Forelimb muscle (tissue), 1 donor: Measurements from ENCODE around the gene RPS6KL1. TPM values are rescaled to one million over a fixed set of nuclear protein-coding genes. Genes with fewer than 3 reads are reported as not detected.

Experiments used
- DNase-seq: peaks from one replicate; pipeline ENCODE4 v3.0.0-alpha.2; 2013; ENCODE audit warnings: low read depth
- polyA plus RNA-seq: library from polyadenylated mRNA; unstranded; fragments of 120-200 nt; gene quantifications from one replicate; pipeline ENCODE4 v1.2.1, GENCODE V29; 2013; ENCODE audit not compliant: insufficient read length

Gene RPS6KL1
- polyA plus RNA-seq, 1 donor: 13.5 TPM

DNA sequence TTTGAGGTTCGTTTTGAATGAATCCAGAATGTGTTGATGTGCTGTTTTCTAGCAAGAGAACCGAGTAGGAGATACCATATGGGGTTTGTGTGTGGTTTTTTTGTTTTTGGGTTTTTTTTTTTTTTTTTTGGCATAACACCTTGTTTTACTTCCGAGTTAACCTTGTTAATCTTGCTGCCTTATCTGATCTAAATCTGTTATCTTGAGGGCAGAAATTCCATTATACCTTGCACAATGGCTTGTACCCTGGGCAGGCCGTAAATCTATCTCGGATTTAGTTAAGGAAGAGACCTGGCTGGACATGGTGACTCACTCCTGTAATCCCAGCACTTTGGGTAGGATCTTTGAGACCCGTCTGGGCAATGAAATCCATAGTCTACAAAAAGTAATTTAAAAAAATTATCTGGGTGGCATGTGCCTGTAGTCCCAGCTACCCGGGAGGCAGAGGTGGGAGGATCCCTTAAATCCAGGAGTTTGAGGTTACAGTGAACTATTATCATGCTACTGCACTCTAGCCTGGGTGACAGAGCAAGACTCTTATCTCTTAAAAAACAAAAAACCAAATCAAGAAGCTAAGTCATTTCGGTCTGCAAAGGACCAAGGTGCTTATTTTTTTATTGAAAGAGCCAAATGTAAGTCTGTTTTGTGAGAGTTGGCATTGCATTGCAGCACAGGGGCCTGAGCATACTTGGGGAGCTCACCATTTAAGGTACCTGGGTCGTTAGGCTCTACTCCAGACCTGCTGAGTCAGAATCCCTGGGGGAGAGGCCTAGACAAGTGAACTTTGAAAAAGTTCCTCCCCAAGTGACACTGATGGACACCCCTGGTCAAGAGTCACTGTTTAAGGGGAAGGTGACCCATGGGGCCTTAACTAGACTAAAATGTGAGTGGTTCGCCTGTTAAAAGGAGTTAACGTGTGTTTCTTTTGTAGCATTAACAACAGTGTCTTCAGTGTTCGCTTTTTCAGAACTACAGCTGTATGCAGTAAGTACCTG, 34.6 kb downstream of the RPS6KL1 start:
- no peak for DNase-seq

DNA sequence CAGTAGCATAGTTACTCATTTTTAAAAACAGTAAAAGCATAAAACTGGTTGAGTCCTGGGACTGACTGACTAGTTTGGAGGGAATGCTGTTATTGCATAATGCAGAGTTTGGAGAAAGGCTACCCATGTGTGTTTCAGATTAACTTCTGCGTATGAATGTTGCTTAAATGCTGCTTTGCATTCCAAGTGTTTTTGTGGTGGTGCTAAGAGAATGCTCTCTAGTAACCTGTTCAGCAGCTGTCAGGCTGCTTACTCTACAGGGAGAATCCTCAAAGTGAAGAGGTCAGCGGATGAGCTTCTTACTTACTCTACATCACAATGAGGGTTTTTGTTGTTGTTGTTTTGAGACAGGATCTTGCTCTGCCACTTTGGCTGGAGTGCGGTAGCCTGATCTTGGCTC, 37.1 kb downstream of the RPS6KL1 start:
- no peak for DNase-seq

DNA sequence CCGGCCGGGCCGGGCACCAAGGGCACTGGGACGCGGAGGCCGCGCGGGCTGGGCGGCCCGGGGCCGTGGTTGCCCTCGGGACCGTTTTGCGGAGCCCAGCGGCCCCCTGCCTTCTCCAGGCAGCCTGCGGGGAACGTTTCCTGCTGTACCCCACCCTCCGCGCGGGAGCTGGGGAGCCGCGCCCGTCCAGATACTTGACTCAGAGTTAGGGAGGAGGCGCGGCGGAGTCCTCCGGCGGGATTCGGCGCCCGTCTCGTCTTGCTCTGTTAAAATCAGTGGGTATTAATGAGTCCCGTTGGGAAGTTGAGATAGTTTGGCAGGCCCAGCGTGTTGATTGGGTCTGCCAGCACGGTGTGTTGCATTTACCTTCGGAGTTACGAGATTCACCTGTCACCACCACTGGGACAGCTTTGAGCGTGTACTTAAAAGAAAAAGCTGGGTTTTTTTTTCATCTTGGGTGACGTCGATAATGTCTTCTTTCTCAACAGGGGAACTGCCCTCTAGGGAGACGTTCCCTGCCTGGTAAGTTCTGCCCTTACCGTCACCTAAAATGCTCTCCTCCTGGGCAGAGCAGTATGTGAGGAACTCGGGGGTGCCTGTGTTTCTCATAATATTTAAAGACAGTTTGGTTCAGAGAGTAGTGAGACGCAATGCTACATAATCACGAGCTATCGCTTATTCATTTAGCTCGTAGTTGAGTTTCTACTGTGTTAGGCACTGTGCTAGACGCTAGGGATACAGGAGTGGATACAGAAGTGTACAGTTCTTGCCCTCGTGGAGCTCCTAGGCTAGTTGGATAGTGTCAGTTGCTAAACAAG, 40.7 kb downstream of the RPS6KL1 start:
- DNase-seq: no peak

DNA sequence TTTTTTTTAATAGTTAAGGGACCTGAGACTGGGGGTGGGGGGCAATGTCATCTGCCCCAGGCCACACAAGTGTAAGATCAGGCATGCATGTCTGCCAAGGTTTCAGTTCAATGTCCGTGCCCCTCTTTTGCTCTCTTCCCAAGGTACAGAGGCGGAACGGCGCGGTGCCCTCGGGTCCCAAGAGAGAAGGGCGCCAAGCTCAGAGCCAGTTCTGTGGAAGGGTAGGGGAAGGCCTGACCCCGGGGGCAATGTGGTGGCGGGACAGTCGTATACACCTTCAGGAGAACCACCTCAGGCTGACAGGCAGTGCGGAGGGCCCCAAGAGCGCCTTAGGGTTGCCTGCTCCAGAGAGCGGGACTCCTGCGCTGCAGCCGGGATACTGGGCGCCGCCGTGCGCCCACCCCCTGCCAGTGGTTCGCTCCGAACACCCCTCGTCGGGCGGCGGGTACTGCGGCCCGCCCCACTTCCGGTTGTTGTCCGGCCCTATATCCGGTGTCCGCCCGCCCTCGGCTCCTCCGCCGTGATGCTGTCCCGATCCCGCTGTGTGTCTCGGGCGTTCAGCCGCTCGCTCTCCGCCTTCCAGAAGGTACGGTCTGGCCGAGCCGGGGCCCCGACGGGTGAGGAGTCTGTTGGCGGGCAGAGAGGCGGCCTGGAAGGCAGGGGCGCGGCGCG, 41.5 kb downstream of the RPS6KL1 start, which contains the start of gene DLST:
Gene DLST (plus strand): TSS at position 486 of the 672 bp plus-strand sequence. CDS start 38 bp downstream, at position 524.
- DNase-seq: peak; percentile 52

DNA sequence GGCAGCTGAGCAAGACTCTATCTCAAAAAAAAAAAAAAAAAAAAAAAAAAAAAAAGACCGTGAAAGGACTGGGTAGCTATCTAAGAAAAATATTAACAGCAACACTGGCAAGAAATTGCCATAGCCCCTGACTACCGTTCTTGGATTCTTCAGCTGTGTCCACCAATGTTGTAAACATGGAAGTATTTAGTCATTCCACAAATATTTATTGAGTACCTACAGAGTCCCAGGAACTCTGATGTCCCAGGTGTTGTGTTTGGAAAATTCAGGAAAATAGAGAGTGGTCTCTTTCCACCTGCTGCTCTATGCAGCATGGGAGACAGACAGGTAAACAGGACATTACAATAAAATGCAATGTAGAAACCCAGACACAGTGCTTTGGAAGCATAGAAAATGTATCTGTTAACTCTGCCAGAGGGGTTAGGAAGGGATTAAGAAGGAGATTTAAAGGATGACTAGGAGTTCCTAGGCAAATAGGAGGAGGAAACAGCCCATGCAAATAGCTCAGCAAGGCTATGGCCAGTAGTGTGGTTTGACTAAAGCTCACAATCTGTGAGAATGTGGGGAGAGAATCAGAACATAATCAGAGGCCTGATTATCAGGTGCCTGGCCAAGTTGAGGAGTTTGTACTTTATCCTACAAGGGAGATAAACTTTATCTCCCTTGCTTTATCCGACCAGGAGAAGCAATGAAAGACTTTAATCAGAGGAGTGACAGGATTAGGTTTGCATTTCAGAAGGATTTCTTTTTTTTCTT, 43.5 kb downstream of the RPS6KL1 start:
- no peak for DNase-seq

DNA sequence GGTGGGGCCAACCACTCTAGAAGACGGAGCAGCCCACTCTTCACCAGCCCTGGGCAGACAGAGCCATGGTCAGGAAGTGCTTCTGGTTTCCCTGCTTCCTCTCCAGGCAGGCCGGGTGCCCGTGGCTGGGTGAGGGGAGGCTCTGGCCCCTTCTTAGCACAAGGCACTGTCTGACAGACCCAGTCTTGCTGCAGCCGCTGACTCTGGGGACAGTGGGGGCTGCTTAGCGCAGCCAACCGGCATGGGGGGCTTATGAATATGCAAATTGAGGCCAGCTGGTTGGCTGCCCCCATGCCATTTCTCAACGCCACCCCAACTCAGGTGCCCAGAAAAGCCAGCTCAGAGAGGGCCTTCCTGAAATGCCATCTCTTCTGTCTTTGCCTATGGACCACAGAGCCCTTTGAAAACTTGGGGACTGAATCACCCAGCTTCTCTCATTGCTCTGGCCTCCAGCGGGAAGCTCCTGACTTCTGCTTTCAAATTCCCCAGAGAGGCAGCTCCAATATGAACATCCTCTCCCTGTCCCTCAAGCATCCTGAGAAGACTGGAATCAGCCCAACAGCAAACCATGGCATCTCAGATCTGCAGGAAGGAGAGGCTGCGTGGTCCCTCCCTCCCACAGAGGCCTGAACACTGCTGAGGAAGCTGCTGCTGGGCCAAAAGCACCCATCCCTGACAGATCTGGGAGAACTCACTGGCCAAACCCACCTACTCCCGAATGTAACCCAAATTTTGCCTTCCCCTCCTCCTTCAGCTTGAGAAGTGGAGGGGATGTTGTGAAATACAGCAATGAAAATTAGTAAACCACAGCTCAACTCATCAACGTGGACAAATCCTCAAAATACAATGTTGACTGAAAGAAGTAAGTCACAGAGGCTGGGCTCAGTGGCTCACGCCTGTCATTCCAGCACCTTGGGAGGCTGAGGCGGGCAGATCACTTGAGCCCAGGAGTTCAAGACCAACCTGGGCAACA, 46.8 kb downstream of the RPS6KL1 start, which contains the start of gene PROX2:
Gene PROX2 (minus strand): TSS at position 205 of the 973 bp plus-strand sequence. CDS start 12,311 bp downstream, outside the sequence.
- no peak for DNase-seq

DNA sequence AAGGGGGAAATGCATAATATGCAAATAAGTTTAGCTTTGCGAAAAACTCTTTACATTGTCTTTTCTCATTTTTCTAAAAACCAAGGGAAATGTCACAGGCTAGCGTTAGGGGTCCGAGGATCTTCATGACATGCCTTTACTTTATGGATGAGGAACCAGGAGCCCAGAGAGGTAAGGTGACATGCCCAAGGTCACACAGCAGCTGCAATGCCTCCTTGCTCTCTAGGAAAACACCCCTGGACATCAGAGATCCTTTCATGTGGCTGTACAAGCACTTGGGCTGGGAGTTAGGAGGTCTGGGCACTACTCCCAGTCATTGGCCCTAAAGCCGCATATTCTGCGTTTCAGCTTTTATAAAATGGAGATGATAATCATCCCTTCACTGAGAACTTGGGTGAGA, 47.9 kb downstream of the RPS6KL1 start:
- DNase-seq: no peak

DNA sequence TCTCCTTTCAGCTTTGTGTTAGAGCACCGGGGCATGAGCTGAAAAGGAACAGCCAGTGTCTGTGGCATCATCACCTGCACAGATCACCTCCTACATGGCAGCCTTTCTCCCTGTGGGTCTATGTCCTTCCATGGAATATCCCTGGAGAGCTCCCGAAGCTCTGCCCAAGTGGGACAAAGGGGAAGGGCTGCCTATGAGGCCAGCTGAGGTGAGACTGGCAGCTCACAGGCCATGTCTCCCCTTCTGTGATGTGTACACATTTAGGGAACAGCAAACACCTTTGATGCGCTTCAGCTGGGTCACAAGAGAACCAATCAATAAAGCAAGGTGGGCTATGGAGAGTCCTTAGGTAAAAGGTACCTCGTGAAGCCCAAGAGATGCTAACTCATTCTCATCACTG, 51.2 kb downstream of the RPS6KL1 start:
- DNase-seq: no peak

DNA sequence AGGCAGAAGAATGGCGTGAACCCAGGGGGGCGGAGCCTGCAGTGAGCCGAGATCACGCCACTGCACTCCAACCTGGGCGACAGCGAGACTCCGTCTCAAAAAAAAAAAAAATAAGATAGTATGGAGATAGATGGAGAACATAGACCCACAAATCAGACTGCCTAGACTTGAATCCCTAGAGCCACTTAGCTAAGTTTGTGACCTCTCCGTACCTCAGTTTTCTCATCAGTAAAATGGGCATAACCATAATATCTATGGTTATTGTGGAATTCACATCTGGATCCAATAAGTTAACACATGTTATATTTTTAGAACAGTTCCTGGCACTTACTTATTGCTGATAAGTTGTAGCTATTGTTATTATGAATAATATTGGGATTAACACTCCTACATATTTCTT, 54.3 kb downstream of the RPS6KL1 start:
- no peak for DNase-seq

DNA sequence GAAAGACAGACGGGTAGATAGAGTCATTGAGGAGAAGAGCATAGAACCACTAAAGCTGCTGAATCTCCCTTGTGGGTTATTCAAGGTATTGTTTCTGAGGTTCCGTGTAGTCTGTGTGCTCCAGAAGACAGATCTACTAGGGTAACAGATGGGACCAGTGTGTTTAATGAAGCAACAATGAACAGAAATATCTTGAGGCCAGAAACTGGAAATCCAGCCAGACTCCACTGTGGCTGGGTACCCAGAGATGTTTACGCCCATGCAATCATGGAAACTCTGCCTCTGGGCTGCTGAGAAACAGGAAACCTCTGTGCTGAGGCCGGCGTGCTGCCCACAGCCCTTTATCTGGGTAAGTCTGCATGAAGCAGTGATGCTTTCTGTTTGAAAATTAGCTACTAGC, 55.4 kb downstream of the RPS6KL1 start:
- DNase-seq: no peak

DNA sequence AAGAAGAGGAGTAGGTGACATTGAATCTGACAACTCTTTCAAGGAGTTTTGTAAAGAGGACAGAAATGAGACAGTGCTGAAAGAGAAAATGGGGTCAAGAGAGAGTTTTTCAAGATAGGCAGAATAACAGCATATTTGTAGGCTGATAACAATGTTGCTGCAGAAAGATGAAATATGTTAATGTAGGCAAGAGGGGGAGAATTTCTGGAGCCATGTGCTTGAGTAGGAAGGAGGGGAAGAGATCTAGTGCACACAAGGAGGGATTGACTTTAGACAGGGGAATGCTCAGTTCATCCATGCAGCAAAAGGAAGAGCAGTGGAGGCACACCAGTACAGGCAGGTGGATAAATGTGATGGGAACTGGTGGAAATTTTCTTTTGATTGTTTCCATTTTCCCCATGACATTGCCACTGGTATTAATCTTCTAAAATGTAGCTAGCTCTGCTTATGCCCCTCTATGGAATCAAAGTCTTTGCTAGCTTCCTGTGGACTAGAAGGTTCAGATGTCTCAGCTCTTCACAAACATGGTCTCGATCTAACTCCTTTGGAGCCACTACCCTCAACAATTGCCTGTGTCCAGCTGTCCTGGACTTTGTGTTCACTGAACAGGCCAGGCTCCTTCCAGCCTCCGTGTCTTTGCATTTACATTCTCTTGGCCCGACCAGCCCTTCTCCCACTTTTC, 56.2 kb downstream of the RPS6KL1 start:
- no peak for DNase-seq

DNA sequence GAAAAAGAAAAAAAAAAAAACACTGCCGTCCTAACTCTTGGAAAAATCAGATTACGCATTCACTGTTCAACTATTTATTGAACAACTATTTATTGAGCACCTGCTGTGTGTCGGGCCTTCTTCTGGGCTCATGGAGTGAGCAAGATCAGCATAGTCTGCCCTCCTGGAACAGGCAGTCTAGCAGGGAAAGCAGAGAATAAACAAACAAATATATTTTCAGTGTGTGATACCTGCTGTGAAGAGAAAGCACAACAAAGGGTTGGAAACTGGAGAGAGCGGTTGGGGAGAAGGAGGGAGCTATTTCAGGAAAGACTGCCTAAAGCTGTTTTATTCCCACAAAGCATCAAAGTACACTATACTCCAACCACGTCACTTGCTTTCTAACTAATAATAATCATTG, 57.9 kb downstream of the RPS6KL1 start:
- DNase-seq: no peak

DNA sequence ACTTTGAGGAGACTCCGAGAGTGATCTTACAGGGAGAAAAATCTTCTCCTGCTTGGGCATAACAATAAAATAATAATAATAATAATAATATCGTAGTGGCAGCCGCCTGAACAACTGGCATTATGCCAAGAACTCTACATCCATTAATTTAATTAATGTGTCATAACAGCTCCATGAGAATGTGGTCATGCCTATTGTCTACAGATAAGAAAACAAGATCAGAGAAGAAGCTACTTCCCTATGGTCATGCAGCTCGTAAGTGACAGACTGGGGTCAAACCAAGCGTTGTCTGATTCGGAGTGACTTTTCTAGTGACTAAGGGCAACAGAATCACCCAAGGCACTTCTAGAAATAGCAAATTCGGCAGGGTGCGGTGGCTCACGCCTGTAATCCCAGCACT, 58.9 kb downstream of the RPS6KL1 start:
- no peak for DNase-seq

DNA sequence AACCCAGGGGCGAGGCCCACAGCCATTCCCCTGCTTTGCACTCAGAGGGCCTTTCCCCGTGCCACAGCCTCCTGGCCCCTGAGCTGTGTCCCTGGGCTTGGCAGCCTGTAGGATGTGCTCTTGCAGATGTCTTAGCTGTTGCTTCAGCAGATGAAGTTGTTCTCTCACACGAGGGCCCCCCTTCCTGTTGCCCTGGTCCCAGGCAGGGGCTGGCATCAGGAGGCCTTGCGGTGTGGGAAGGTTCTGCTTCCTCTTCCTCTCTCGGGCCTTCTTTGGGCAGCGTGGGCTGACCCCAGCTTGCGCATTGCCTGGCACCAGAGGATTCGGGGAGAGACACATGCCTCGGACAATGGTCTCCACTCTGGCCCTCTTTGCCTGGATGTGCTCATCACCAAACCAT, 59.8 kb downstream of the RPS6KL1 start:
- no peak for DNase-seq

DNA sequence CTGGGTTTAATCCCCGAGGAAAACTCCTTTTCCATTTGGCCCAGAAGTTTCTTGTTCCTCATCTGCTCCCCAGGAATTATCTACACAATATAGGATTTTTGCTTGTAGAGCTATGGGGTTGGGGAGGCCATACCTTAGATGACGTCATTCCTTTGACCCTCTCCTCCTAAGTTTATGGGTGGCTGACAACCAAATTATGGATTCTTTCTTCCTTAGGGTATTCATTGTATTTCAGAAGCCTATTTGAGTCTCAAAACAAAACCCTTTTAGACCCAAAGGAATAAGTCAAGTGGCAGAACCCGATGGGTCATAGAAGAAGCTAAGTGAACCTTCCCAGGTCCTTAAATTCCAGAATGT, 61.3 kb downstream of the RPS6KL1 start:
- DNase-seq: no peak

DNA sequence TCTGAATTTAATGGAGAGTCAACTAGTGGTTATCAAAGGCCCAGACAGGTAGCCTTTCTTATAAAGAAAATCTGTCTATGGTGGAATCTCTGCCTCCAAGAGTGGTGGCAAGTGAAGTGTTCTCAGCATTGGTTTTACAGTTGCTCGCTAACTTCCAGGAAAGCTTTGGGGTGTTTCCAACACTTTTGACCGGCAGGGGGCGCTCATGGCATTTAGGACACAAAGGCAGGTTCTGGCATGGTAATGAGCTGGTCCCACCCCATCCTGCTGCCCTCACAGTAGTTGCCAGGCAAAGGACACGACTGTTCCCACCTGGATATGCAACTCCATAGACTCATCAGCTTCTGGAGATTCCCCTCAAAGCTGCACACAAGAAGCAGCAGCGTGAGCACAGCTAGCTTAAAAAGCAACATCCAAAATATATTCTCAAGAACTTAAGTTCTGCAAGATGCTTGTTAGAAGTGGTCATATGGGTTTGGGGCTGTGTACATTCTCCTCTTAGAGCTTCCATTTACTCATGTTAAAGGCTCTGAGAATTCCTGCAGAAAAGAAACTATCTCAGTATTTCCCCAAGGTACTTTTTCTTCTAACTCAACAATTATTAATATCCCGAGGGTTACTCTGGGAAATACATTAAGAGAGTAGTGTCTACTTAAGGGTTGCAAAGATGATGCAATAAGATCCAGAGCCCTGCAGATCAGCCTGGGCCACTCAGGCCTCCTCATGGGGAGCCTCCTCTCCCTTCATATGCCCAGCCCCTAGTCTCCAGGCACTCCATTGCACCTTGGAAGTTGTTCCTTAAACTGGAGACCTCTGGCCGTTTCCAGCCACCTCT, 61.9 kb downstream of the RPS6KL1 start:
- no peak for DNase-seq

DNA sequence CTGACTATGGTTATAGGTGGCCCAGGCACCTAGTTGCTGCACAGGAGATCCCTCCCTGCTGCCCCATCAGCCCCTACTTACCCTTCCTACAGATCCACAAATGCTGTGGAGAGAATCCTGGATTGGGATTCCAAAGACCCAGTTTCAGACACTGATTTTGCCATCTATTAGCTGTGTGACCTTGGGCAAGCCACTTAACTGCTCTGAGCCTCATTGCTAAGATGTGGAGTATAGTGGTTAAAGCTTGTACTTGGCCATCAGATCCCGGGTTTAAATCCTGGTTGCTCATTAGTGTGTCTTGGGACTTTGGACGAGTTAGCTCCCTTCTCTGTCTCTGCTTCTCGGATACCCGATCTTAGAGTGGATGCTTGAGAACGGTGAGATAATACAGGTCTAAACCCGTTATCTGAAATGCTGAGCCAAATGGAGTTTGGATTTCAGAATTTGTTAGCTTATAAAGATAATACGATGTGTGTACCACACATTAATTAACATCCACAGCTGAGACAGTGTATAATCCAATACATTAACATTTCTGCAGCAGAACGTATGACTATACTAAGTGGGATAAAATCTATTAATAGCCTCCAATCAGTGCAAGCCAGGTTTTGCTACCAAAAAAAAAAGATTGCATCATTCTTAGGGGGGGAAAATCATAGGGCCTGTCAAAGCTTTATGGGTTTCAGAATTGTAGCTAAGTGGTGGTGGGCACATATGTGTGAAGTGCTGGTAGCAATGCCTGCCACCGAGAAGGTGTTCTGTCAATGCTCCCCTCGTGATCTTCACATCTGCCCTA, 63.1 kb downstream of the RPS6KL1 start:
- no peak for DNase-seq

DNA sequence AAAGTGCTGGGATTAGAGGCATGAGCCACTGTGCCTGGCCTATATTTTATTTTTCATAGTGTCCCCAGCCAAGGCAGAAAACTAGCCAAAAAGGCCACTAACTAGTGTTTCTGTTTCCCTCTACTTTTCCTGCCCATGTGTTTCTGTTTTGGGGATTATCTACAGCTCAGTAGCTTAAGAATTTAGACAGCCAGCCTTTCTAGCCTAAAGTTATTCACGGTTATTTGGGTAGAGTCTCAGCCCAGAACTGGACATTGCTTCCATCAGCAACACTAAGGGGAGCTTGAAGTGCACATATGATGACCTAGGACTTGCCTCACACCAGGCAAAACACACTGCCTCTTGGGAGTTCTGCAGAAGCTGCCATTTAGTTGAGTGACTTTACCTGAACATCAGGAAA, 65.0 kb downstream of the RPS6KL1 start:
- DNase-seq: no peak
